ENCODE data around the gene PAK4. TPM values are rescaled to one million over a fixed set of nuclear protein-coding genes. Genes with fewer than 3 reads are reported as not detected.

Gene PAK4
- total and polyA plus RNA-seq, 10 of the 15 experiments (the other 5 are each of a cell fraction or from before 2014, with no cell fraction given): 0.08 to 19.3 (median 5.9) TPM

DNA sequence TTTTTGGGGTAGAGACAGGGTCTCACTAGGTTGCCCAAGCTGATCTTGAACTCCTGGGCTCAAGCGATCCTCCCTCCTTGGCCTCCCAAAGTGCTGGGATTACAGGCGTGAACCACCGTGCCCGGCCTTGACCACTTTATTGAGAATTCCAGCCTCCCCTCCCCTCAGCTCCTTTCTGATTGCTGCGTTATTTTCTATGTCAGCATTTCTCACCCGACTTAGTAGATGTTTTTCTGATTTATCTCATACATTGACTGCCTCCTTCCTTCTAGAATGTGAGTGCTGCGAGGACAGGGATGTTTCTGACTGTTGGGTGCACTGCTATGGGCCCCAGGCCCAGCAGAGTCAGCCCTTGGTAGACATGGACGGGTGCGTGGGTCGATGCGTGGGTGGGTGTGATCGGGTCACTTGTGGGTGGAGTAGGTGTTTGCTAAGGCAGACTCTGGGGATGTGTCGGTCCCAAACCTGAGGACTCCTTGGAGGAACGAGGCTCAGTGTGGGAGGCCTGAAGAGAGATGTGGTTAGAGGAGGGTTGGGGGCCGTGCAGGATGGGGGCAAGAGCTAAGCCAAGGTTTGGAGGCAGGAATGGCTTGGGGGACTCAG, 37.0 kb downstream of the PAK4 start:
- no peak for DNase-seq (ENCODE audit: low read depth, low spot score)
- no peak overlapping the region for H3K4me3 ChIP-seq
- no peaks in the 10 kb centered on the region for H4K20me1 ChIP-seq (ENCODE audit: control insufficient read depth, insufficient read depth)
- CTCF ChIA-PET: no interaction called here
- 61% methylated on average over 14 of the region's 15 CpGs for WGBS (ENCODE audit: insufficient coverage, insufficient replicate concordance, low lambda C conversion rate, missing lambda C conversion rate)
- H3K79me2 ChIP-seq (ENCODE audit: control insufficient read depth, insufficient read depth, low read length): no peaks in the 10 kb centered on the region
- ATAC-seq: no peak
- POLR2A ChIA-PET: no interaction called here
- H3K27me3 ChIP-seq (replicated peaks in 1 of 2; ENCODE audit: control insufficient read depth in 2 of 2, insufficient read depth in 2 of 2, low read length in 1 of 2): no peaks in the 10 kb centered on the region
- SMC1A ChIA-PET (ENCODE audit: uncharacterized antibody, unreplicated experiment): interaction anchor here (1.7 kb wide), 1 partner anchor 18 kb away, joined by 4 read pairs; no protein-coding TSS in a partner anchor
- FAIRE-seq: no peak
- no peaks in the 10 kb centered on the region for H3K4me1 ChIP-seq (ENCODE audit: control insufficient read depth, insufficient read depth, low read length)
- no peak overlapping the region for H3K4me2 ChIP-seq (ENCODE audit: control insufficient read depth, insufficient read depth)
- RAD21 ChIA-PET (ENCODE audit: unreplicated experiment): interaction anchor here (0.6 kb wide), 1 partner anchor 348 kb away, joined by 6 read pairs; no protein-coding TSS in a partner anchor
- intact Hi-C loops (cut with micrococcal nuclease; ENCODE audit: unreplicated experiment): no loop called here
- no TSS peak for BruUV-seq (replicated peaks)
- no peak overlapping the region for H3K27ac ChIP-seq (ENCODE audit: control insufficient read depth, insufficient read depth)
- H2AFZ ChIP-seq (ENCODE audit: control insufficient read depth, low read depth, low read length): no peak overlapping the region
- H3K9me3 ChIP-seq (replicated peaks; ENCODE audit: control insufficient read depth, insufficient read depth, low read length): no peaks in the 10 kb centered on the region
- H3K9ac ChIP-seq (ENCODE audit: control insufficient read depth, insufficient read depth, low read length): no peak overlapping the region
- in situ Hi-C loops (cut with MboI): no loop called here
- H3K36me3 ChIP-seq (ENCODE audit: control insufficient read depth in 2 of 2, insufficient read depth in 2 of 2, low read length in 1 of 2): no peaks in the 10 kb centered on the region; a peak in 1 of 4 replicates
- TF ChIP-seq TCF12 (IDR thresholded peaks at IDR 0.05; ENCODE audit: low read depth, low read length): no peak
- no peak for TF ChIP-seq SMAD5 (IDR thresholded peaks at IDR 0.05; ENCODE audit: low read depth)
- no peak for TF ChIP-seq CBX5 (IDR thresholded peaks at IDR 0.05; ENCODE audit: low read depth)
- TF ChIP-seq CBX3 (IDR thresholded peaks at IDR 0.05; ENCODE audit: borderline replicate concordance, low read depth): no peak
- no peak for TF ChIP-seq EZH2 (IDR thresholded peaks at IDR 0.05; ENCODE audit: borderline replicate concordance, control insufficient read depth, low read depth, low read length)
- TF ChIP-seq JUND (IDR thresholded peaks at IDR 0.05; ENCODE audit: low read depth, low read length): no peak
- TF ChIP-seq TCF3 (IDR thresholded peaks at IDR 0.05; ENCODE audit: borderline replicate concordance, insufficient read depth, low read depth, low read length): no peak
- TF ChIP-seq, protein P1, sequence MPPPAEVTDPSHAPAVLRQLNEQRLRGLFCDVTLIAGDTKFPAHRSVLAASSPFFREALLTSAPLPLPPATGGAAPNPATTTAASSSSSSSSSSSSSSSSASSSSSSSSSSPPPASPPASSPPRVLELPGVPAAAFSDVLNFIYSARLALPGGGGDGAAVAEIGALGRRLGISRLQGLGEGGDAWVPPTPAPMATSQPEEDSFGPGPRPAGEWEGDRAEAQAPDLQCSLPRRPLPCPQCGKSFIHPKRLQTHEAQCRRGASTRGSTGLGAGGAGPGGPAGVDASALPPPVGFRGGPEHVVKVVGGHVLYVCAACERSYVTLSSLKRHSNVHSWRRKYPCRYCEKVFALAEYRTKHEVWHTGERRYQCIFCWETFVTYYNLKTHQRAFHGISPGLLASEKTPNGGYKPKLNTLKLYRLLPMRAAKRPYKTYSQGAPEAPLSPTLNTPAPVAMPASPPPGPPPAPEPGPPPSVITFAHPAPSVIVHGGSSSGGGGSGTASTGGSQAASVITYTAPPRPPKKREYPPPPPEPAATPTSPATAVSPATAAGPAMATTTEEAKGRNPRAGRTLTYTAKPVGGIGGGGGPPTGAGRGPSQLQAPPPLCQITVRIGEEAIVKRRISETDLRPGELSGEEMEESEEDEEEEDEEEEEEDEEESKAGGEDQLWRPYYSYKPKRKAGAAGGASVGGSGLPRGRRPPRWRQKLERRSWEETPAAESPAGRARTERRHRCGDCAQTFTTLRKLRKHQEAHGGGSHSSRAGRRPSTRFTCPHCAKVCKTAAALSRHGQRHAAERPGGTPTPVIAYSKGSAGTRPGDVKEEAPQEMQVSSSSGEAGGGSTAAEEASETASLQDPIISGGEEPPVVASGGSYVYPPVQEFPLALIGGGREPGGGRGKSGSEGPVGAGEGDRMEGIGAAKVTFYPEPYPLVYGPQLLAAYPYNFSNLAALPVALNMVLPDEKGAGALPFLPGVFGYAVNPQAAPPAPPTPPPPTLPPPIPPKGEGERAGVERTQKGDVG (CRISPR knock-in tag; IDR thresholded peaks at IDR 0.05): no peak
- TF ChIP-seq, protein P2, sequence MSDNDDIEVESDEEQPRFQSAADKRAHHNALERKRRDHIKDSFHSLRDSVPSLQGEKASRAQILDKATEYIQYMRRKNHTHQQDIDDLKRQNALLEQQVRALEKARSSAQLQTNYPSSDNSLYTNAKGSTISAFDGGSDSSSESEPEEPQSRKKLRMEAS (IDR thresholded peaks at IDR 0.05; ENCODE audit: low read depth, low read length): no peak
- TF ChIP-seq, protein P3, sequence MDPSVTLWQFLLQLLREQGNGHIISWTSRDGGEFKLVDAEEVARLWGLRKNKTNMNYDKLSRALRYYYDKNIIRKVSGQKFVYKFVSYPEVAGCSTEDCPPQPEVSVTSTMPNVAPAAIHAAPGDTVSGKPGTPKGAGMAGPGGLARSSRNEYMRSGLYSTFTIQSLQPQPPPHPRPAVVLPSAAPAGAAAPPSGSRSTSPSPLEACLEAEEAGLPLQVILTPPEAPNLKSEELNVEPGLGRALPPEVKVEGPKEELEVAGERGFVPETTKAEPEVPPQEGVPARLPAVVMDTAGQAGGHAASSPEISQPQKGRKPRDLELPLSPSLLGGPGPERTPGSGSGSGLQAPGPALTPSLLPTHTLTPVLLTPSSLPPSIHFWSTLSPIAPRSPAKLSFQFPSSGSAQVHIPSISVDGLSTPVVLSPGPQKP (IDR thresholded peaks at IDR 0.05; ENCODE audit: low read depth, low read length): no peak
- TF ChIP-seq FOXM1 (IDR thresholded peaks at IDR 0.05; ENCODE audit: low read depth, low read length): no peak
- no peak for TF ChIP-seq SMC3 (IDR thresholded peaks at IDR 0.05; ENCODE audit: borderline replicate concordance, low read length)
- TF ChIP-seq ZZZ3 (IDR thresholded peaks at IDR 0.05; ENCODE audit: control insufficient read depth, insufficient read length, low read depth): no peak
- no peak for TF ChIP-seq ZBED1 (IDR thresholded peaks at IDR 0.05; ENCODE audit: borderline replicate concordance)
- TF ChIP-seq, protein P4, sequence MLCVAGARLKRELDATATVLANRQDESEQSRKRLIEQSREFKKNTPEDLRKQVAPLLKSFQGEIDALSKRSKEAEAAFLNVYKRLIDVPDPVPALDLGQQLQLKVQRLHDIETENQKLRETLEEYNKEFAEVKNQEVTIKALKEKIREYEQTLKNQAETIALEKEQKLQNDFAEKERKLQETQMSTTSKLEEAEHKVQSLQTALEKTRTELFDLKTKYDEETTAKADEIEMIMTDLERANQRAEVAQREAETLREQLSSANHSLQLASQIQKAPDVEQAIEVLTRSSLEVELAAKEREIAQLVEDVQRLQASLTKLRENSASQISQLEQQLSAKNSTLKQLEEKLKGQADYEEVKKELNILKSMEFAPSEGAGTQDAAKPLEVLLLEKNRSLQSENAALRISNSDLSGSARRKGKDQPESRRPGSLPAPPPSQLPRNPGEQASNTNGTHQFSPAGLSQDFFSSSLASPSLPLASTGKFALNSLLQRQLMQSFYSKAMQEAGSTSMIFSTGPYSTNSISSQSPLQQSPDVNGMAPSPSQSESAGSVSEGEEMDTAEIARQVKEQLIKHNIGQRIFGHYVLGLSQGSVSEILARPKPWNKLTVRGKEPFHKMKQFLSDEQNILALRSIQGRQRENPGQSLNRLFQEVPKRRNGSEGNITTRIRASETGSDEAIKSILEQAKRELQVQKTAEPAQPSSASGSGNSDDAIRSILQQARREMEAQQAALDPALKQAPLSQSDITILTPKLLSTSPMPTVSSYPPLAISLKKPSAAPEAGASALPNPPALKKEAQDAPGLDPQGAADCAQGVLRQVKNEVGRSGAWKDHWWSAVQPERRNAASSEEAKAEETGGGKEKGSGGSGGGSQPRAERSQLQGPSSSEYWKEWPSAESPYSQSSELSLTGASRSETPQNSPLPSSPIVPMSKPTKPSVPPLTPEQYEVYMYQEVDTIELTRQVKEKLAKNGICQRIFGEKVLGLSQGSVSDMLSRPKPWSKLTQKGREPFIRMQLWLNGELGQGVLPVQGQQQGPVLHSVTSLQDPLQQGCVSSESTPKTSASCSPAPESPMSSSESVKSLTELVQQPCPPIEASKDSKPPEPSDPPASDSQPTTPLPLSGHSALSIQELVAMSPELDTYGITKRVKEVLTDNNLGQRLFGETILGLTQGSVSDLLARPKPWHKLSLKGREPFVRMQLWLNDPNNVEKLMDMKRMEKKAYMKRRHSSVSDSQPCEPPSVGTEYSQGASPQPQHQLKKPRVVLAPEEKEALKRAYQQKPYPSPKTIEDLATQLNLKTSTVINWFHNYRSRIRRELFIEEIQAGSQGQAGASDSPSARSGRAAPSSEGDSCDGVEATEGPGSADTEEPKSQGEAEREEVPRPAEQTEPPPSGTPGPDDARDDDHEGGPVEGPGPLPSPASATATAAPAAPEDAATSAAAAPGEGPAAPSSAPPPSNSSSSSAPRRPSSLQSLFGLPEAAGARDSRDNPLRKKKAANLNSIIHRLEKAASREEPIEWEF (IDR thresholded peaks at IDR 0.05; ENCODE audit: insufficient replicate concordance, low read depth, low read length): no peak
